Uterus (tissue), 2 donors: ENCODE results near the gene FAM20B.

ENCODE experiments used
- POLR2A ChIP-seq, 2 donors: fragments of 450-650 bp; IDR thresholded peaks; one replicate each; pipeline ENCODE4 v1.6.1; 2016; ENCODE audit warnings: antibody characterized with exemption in 2 of 2, mild to moderate bottlenecking in 1 of 2, moderate library complexity in 1 of 2
- TF ChIP-seq, protein P1 (sequence below), 4 experiments: fragments of 200-600 bp in 2 of 4; fragments of 450-650 bp in 2 of 4; sonication (generic) in 2 of 4; IDR thresholded peaks; one replicate each; pipeline ENCODE4 v1.5.1; 2016 to 2019; ENCODE audit warnings: antibody characterized with exemption in 4 of 4, mild to moderate bottlenecking in 2 of 4, moderate library complexity in 1 of 4

DNA sequence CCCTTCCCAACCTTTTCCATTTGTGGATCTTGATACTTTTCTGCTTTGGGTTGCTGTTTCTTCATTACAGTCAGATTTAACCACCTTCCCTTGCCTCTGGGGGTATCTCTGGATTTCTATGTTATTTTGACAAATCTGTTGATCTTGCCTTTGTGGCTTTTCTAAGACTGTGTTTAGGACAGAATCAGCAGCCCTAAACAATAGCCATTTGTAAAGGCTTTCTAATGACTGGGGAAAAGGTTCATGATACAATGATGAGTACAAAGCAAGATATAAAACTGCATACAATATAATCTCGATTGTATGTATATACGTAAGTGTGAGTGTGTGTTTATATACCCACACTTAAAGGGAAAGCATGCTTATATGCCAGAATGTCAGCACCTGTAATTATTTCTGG, 27.8 kb downstream of the FAM20B start:
- TF ChIP-seq POLR2A (IDR thresholded peaks at IDR 0.05), result no peak
- TF ChIP-seq, protein P1, sequence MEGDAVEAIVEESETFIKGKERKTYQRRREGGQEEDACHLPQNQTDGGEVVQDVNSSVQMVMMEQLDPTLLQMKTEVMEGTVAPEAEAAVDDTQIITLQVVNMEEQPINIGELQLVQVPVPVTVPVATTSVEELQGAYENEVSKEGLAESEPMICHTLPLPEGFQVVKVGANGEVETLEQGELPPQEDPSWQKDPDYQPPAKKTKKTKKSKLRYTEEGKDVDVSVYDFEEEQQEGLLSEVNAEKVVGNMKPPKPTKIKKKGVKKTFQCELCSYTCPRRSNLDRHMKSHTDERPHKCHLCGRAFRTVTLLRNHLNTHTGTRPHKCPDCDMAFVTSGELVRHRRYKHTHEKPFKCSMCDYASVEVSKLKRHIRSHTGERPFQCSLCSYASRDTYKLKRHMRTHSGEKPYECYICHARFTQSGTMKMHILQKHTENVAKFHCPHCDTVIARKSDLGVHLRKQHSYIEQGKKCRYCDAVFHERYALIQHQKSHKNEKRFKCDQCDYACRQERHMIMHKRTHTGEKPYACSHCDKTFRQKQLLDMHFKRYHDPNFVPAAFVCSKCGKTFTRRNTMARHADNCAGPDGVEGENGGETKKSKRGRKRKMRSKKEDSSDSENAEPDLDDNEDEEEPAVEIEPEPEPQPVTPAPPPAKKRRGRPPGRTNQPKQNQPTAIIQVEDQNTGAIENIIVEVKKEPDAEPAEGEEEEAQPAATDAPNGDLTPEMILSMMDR (IDR thresholded peaks at IDR 0.05), result no peak
